OCI-LY7 (cell line): ENCODE data around the gene TDRD9.

ENCODE experiments used
- EZH2phosphoT487 ChIP-seq: fragments of 200-600 bp; sonication (generic); IDR thresholded peaks from 2 replicates; pipeline ENCODE4 v1.6.1; 2018; ENCODE audit warnings: low read depth, borderline replicate concordance, mild to moderate bottlenecking, mixed run types, antibody characterized with exemption, low read length, moderate library complexity, mixed read lengths
- TF ChIP-seq, protein P1 (sequence below): fragments of 200-600 bp; sonication (generic); conservative IDR thresholded peaks from 2 replicates; pipeline ENCODE4 v1.5.1; 2014; ENCODE audit warnings: mild to moderate bottlenecking, antibody characterized with exemption, low read length, moderate library complexity, mixed read lengths

DNA sequence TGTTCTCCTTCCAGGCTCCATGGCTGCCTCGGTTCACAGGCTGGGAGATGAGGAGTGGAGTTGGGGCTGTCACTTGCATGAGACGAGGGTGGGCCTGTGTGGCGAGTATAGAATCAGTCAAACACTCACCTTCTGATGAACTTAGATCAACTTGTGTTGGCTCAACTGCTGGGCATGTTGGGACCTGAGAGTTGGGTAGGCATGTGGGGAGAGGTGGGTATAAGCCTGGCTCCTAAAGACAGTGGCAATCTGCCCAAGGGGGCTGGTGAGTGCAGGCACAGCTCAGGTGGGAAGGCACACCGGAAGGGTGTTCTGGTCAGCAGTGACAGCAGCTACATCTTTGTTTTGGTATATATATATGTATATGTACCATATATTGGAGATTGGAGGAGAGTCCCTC, 30.1 kb upstream of the TDRD9 start:
- TF ChIP-seq, protein P1, sequence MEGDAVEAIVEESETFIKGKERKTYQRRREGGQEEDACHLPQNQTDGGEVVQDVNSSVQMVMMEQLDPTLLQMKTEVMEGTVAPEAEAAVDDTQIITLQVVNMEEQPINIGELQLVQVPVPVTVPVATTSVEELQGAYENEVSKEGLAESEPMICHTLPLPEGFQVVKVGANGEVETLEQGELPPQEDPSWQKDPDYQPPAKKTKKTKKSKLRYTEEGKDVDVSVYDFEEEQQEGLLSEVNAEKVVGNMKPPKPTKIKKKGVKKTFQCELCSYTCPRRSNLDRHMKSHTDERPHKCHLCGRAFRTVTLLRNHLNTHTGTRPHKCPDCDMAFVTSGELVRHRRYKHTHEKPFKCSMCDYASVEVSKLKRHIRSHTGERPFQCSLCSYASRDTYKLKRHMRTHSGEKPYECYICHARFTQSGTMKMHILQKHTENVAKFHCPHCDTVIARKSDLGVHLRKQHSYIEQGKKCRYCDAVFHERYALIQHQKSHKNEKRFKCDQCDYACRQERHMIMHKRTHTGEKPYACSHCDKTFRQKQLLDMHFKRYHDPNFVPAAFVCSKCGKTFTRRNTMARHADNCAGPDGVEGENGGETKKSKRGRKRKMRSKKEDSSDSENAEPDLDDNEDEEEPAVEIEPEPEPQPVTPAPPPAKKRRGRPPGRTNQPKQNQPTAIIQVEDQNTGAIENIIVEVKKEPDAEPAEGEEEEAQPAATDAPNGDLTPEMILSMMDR, result no peak
- TF ChIP-seq EZH2phosphoT487, result no peak
